Superior temporal gyrus (tissue), 1 donor: Measurements from ENCODE around the gene ARSJ.
"Not testable (repeated sequence)": the region's sequence is repeated elsewhere in the genome, so short reads cannot be mapped to it uniquely, and the experiment has no call there.

Source experiments
- DNase-seq: peaks from one replicate; pipeline ENCODE4 v3.0.0-alpha.2; 2016; ENCODE audit errors: extremely low spot score

The ARSJ gene

DNA sequence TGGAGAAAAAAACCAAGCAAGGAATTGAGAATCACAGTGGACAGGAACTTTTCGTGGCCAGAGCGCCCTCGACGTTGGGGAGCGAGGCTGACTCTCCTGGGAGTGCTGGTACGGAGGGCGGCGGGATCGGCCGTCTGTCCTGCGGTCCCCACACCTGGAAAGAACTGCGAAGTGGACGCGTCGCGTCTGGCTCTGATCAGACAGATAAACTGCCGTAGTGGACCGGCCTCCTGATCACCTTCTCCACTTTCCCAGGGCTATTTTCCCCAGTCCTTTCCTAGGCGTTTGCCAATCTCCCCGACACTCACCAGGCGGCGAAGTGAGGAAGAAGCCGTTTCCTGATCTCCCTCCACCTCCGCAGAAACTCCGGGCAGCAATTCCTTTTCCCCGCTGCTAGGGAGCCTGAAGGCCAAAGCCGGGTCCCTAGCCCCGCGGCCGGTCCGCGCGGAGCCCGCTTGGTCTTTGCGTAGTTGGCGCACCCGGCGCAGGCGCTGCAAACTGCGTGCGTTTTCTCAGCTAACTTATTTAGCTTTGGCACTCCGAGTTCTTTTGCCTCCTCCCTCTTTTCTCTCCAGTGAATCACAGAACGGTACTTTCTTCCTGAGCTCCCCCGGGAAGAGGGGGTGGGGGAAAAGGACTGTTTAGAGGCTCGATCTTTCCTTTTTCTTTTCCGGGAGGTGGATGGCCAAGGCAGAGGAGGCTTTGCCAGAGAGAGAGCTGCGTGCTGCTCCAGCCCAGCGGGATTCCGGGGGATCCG, at the start of gene ARSJ:
ARSJ (minus strand) TSS at position 500 of the 757 bp plus-strand sequence. CDS start 813 bp downstream, outside the sequence.
- peak; percentile 45 for DNase-seq

DNA sequence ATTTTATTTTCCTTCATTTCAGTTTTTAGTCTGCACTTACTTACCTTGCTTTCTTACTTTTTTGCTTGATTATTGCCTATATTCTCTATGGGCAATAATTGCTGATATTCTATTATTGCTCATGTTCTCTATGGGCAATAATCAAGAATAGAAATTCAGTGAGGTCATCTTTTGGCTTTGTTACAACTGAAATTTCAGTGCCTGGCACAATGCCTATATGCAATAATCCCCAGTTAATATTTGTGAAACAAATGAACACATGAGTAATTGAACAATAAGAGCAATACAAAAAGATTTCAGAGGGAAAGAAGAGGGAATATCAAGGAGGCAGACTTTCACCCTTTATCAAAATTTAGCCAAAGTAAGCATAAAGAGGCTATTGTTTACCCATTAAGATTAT, 48.6 kb upstream of the ARSJ start:
- no peak for DNase-seq

DNA sequence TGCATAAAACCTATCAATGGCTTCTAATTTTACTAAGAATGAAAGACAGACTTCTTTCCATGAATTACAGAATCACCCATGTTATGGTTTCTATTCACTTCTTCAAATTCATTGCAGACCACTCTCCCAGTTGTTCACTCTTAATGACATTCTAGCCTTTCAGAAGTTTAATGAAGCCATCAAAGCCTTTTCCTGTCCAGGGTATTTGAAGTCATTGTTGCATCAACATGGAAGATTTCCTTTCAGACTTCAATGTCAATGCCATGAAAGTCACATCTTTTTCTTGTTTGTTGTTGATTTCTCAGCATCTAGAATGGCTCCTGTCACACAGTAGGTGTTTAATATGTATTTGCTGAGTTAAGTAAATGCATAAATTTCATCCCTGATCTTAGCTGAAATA, 48.1 kb upstream of the ARSJ start:
- no peak for DNase-seq

DNA sequence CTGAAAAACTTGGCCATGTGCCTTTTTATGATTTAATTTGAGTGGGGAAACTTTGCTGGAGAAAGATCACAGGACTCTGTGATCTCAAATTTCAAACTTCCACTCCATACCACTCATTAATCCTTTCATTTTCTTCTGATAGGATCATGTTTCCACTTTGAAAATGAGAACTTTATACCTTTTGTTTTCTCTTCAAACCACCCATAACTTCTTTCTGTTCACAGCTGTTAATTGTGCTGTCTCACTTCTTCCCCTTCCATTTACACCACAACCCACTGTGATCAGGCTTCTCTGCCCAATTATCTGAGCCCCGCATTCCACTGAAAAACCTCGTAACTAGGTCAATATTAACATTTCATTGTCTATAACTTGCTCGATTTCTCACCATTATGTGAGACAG, 47.0 kb upstream of the ARSJ start:
- DNase-seq, result no peak

DNA sequence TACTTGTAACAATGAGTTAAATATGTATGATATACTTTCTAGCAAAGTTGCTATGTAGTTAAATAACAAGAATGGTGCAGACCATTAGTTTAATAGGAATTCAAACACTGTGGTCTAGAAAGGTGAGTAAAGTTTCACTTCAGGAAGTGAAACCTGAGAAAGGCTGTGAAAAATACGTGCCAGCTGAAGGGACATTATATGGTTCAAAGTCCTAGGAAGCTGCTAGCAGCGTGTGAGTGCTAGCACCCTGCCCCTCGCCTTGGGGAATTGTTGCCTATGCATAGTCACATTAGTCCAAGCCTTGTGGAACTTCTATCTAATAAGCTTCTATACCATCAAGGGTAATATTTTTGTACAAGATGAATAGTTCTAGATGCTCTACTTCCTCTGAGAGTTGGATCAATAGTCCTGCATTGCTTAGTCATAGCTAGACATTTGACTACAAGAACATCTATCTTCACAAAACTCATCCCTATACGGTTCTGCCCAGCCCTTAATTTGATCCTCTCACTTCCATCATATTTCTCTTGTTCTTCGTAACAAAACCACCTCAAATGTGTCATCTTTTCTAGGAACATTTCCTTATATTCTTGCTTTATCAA, 45.8 kb upstream of the ARSJ start:
- no peak for DNase-seq

DNA sequence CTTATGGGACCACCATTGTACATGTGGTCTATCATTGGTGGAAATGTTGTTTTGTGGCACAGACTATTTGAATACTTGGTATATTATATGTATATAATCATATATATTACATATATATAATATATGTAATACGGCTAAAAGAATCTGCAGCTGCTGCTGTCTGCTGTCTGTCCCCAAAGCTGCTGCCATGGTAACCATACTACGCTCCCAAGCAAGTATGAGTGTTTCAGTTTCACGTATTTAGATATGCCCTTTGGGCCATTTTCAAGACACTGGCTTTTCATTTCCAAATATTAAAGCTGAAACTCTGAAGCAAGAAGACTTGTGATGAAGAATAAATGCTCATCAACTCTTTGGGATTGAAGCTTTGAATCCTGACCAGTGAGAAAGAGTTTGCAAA, 42.0 kb upstream of the ARSJ start:
- DNase-seq, result no peak

DNA sequence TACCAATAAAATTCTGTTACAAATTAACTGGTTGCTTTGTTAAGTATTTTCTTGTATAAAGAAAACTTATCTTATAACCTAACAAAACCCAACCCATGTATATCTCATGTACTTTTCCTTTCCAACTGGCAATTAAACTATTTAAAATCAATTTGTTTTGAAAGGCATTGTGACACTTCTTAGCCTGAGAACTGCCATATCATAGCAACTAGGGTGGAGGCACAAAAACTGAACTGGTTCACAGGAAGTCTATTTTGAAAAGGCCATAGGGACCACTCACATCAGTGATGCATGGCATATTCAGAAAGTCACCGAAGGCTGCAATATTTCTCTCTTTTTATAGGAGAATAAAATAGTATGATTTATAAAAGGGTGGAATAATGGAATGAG, 40.5 kb upstream of the ARSJ start:
- no peak for DNase-seq

DNA sequence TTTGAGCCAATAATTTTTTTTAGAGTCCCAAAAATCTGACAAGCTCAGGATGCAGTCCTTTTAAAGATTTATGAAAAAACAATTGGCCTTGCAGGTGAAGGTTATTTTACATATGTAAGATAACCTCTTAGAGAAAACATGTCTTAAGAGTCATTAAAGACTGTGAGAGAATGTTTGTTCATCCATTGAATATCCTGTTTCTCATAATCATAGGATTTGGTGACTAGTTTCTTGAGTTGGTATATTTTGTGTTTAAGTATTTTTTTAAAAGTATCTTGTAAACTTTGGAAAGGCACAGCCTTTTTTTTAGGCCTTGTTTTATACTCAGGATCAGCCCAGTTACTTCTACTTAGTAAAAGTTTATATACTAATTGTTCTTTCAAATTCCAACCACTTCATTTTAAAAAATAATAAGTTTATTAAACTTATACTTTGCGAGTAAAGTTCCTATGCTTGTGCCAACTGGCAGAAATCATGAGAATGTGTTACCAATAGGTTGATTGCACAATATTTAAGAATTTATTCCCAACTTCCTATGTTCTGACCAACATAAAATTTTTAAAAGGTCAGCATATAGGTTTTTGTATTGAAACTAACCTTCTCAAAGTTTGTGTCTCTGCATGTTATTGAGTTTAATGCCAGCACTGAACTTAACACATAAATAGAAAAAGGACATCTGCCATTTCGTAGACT, 40.0 kb upstream of the ARSJ start:
- no peak for DNase-seq

DNA sequence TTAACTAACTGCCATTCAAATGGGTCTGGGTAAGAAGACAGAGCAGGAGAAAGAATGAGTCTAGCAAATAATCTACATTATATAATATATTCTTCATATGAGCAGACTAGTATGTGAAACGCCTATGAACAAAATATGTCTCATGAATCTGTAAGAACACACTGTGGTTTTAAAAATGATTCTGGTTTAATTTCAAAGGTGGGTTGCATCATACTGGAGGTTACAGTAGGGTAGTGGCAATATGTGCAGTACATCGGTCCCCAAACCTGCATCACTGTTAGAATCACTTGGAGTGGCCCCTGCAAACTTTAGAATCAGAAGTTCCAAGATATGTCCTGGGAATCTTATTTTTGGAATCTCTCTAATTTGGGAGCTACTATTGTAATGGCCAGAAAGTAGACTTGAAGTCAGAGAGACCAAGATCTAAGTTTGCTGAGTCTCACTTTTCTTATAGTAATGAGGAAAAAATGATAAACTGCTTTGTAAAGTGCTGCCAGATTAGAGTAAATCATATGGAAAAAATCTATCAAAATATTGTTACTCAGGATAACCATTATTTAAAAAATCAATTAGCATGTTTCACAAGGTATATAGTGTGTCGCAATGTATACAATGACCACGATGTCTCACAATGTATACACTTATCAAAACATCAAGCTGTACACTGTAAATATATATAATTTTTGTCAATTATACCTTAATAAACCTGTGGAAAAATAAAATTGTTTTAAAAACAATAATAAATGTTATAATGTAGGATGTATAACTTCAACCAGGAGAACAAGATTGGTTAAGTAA, 37.9 kb upstream of the ARSJ start:
- DNase-seq, result no peak

DNA sequence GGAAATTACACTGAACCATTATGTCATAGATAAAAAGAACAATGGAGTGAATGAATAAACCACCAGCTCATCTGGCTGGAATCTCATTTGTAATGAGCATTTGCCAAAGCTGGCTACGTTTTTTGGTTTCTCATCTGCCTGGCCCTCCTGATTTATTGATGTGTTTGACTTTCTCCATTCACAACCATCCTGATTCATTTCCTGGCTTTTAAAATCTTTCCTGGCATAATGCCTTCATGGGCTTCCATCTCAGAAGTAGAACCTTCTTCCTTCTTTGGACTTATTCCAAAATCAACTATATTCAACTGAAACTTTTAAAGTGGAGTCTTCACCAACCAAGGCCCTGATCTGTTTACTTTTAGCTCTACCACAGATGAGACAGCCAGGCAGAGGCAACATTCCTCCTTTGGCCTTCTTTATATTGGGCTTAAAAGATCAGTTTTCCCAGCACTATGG, 36.0 kb upstream of the ARSJ start:
- DNase-seq, result no peak

DNA sequence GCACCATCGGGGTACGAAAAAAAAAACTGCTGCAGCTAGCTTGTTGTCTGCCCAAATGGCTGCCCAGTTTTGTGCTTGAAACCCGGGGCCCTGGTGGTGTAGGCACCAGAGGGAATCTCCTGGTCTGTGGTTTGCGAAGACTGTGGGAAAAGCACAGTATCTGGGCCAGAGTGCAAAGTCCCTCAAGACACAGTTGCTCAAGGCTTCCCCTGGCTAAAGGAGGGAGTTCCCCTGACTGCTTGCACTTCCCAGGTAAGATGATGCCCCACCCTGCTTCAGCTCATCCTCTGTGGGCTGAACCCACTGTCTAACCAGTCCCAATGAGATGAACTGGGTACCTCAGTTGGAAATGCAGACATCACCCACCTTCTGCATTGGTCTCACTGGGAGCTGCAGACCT, 33.8 kb upstream of the ARSJ start:
- not testable (repeated sequence) for DNase-seq

DNA sequence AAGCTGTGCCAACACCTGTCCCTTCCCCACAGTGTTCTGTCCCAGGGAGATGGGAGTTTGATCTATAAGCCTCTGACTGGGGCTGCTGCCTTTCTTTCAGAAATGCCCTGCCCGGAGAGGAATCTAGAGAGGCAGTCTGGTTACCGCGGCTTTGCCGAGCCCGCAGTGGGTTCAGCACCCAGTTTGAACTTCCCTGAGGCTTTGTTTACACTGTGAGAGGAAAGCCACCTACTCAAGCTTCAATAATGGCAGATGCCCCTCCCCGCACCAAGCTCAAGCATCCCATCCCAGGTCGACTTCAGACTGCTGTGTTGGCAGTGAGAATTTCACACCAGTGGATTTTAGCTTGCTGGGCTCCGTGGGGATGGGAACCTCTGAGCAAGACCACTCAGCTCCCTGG, 33.3 kb upstream of the ARSJ start:
- DNase-seq, result no peak

DNA sequence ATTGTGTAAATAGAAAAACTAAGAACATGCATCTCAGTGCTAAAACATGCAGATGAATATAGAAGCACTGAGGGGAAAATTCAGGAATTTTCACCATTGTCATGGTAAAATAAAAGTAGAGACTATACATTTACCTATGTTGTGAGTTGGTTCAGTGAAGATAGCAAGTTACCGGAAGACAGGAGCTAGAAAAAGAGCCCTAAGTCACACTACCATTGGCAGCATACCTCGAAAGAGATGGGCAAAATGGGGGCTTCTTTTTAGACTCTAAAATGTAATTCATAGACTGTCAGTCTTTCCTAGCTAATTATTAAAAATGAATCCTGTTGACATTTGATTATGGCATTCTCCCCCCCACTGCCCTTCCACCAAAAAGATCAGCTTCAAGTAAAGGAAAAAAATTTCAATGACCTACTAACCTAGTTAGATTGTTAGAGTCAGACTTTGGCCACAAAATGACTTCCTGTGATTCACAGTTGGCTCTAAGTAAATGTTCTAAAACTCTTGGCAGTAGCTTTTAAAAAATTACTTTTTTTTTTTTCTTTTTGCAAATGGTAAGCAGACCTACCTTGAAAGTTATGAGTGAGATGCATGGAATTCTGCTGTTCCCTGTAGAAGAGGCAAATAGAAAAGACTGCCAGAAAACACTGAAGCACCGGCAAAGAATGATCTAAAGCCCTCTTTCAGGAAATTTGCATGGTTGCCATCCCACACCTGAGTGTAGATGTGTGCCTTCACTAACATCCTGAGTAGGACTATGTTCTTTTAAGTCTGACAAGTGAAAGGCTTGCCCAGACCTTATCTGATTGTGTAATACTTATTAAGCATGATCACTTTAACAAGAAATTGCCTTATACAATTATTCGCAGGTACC, 26.4 kb upstream of the ARSJ start:
- no peak for DNase-seq

DNA sequence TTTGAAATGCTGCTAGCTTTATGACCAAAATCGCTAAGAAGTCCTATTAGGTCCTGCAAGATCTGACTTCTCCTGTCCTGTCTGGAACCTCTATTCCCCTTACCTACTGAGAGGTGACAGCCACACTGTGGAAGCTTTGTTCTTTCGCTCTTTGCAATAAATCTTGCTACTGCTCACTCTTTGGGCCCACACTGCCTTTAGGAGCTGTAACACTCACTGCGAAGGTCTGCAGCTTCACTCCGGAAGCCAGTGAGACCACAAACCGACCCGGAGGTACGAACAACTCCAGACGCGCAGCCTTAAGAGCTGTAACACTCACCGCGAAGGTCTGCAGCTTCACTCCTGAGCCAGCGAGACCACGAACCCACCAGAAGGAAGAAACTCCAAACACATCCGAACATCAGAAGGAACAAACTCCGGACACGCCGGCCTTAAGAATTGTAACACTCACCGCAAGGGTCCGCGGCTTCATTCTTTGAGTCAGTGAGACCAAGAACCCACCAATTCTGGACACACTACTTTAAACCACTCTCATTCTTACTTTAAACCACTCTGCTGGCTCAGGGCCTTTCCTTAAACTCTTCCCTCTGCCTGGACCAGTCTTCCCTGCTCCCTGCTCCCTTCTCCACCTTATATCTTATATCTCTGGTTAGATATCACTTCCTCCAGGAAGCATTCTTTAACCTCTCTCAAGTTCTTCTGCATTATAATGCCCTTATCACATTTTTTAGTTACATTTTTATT, 25.2 kb upstream of the ARSJ start:
- DNase-seq, result not testable (repeated sequence)

DNA sequence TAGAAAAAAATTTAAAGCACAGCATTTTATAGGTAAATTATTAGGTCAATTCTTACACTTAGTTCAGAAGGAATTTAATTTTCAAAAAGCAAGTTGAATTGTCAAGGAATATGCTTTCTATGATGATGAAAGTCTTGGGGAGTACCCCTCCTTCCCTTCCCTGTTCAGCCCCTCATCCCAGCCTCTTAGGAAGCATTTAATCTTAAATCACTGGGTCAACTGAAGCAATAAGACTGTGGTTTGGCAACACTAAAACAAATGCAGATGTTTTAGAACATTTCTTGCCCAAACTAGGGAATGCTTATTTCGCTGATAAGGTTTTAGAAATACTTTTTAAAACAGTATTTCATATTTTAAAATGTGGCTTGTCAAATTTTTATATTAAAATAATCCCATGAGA, 19.1 kb upstream of the ARSJ start:
- no peak for DNase-seq

DNA sequence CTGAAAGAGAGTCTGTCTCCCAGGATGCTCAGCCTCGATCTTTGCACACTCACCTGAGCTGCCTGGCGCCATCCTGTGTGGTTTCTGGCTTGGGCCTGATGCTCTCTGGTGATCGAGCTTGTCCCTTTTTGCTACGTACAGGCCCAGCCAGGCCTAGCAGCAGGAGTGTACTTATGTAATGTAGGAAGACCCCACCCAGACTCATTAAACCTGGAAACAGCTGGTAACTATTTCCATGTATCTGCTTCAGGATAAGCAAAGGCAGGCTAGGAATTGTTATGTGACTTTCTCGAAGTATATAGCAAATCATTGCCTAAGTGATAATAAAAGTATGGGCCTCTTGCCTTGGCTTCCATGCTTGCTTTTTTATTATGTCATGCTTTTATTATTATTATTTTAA, 18.6 kb upstream of the ARSJ start:
- no peak for DNase-seq

DNA sequence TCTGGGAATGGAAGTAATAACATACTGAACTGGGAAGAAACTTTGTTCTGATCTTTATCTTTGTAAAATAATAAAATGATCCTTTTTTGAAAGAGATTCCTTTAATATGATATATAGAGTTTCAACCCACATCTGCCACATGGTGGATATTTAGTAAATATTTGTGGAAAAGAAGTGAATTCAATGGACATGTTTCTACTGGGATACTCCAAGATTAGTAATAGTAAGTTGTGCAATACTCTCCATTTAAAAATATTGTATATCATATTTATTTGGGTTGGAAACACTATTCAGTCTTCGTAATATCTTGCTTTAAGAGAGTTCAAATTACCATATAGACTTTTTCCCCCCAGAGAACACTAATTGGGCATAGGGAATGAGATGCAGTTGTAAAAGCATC, 17.8 kb upstream of the ARSJ start:
- DNase-seq, result no peak

DNA sequence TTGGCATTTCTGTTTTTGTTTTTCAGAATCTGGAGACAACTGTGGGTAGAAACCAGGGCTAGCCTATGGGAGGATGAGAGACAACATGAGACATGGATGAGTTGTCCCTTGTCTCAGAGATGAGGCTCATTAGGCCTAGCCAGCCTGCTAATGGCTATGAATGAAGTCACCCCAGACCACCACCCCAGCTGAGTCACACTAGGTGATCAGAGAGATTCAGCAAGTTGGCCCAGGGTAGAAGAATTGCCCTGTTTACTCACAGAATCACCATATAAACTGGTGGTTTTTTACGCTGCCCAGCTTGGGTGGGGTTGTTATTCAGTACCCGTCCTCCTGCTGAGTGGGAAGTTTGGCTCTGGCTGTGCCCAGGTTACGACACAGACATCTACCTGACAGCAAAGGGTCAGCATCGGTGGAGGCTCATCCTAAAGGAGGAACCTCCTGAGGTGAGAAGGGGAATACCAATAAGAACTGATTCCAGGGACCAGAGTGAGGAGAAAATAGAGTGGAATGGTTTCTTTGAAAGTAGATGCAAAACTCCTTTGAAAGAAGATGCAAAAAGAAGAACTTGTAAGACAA, 17.2 kb upstream of the ARSJ start:
- DNase-seq, result no peak

DNA sequence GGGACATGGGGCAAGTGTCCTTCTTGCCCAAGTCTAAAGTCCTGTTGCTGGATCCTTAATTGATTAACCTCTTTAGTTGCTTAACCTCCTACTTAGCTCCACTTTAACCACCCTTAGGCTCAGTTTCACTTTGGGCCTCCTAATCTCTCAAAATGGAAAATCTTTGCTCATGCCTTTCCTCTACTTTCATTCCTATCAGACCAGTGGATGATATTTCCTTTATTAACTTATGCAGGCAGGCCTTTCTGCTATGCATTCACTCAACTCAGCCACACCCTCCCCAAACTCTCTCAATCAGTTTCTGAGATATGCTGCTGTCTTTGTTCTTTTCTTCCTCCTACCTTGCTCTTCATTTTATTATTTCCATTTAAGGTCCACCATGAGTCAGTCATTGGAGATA, 14.4 kb upstream of the ARSJ start:
- DNase-seq, result no peak

DNA sequence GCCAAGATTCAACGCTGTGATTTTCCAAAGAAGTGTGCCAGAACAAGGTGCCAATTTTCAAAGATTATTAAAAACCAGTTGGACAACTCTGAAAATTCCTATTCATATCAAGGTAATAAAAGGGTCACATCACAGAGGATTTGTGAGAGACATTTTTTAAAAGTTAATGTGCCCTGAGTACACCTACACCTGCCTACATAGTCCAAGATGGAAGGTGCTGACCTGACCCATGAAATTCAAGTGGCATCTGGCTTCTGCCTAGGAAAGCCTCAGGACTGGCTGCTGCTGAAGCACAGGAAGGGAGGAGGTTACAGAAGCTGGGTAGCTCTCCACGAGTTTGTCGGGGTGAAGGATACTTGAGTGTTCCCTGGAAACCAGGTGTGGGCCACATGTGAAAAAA, 11.4 kb upstream of the ARSJ start:
- DNase-seq, result no peak
